Natural killer cell (primary cell): Measurements from ENCODE around the gene CACNB3. TPM values are rescaled to one million over a fixed set of nuclear protein-coding genes. Genes with fewer than 3 reads are reported as not detected.

Experiments
- ATAC-seq, 3 donors: fragments of 150-1000 bp in 2 of 3; fragments of 200-7000 bp in 1 of 3; cut with Tn5 transposase; 1 replicate in 1 of 3; 2 replicates in 2 of 3; pipeline ENCODE4 v1.10.0; 2021; ENCODE audit warnings: mild to moderate bottlenecking in 2 of 3, moderate library complexity in 2 of 3
- DNase-seq, 2 donors: peaks; one replicate each; pipeline versions ENCODE4 v3.0.0 to v3.0.0-alpha.2; 2013 to 2021; ENCODE audit warnings: mixed read lengths in 1 of 2
- H3K27ac ChIP-seq: one replicate; pipeline ENCODE4 v1.5.1; 2013; ENCODE audit warnings: mild to moderate bottlenecking, low read length
- H3K27me3 ChIP-seq: one replicate; pipeline ENCODE4 v1.6.1; 2013; ENCODE audit warnings: low read length; ENCODE audit not compliant: control insufficient read depth, insufficient read depth
- H3K36me3 ChIP-seq: one replicate; pipeline ENCODE4 v1.6.1; 2013; ENCODE audit warnings: low read length; ENCODE audit not compliant: control insufficient read depth, insufficient read depth
- H3K4me1 ChIP-seq: one replicate; pipeline ENCODE4 v1.6.1; 2013; ENCODE audit warnings: low read length; ENCODE audit not compliant: control insufficient read depth, insufficient read depth
- H3K4me3 ChIP-seq: one replicate; pipeline ENCODE4 v1.5.1; 2013; ENCODE audit warnings: low read length
- H3K9me3 ChIP-seq: one replicate; pipeline ENCODE4 v1.6.1; 2013; ENCODE audit warnings: low read length; ENCODE audit not compliant: control insufficient read depth, insufficient read depth
- H3K27ac Mint-ChIP-seq, 2 donors: one replicate each; pipeline ENCODE4 v1.8.0; 2022; ENCODE audit warnings: mild to moderate bottlenecking in 2 of 2, mixed read lengths in 2 of 2, moderate library complexity in 1 of 2
- H3K27me3 Mint-ChIP-seq, 2 donors: one replicate each; pipeline ENCODE4 v1.8.0; 2022; ENCODE audit warnings: low read depth in 2 of 2, mixed read lengths in 2 of 2
- H3K36me3 Mint-ChIP-seq: one replicate; pipeline ENCODE4 v1.8.0; 2022; ENCODE audit warnings: mixed read lengths
- H3K4me1 Mint-ChIP-seq, 2 donors: one replicate each; pipeline ENCODE4 v1.8.0; 2022; ENCODE audit warnings: mixed read lengths in 2 of 2
- H3K4me3 Mint-ChIP-seq: one replicate; pipeline ENCODE4 v1.8.0; 2022; ENCODE audit warnings: mild to moderate bottlenecking, moderate library complexity, mixed read lengths
- H3K9me3 Mint-ChIP-seq, 2 donors: one replicate each; pipeline ENCODE4 v1.8.0; 2022; ENCODE audit warnings: mixed read lengths in 2 of 2
- CTCF ChIP-seq: fragments of 200-600 bp; IDR thresholded peaks from one replicate; pipeline ENCODE4 v1.8.0; 2022; ENCODE audit warnings: antibody characterized with exemption
- WGBS: methylation state at CpG from one replicate; pipeline ENCODE4 v1.1.7; 2013; ENCODE audit warnings: missing lambda C conversion rate; ENCODE audit not compliant: insufficient coverage; 5-methylcytosine and 5-hydroxymethylcytosine counted together
- intact Hi-C: fragments of 100-400 bp; cut with micrococcal nuclease; formaldehyde crosslinking; loops from one replicate; pipeline ENCODE4 v1.14.2; 2022
- total RNA-seq, 4 donors: library from RNA; stranded (reverse); fragments of 120-200 nt in 1 of 4; gene quantifications; one replicate each; pipeline versions ENCODE4 v1.2.3 to v1.2.4, GENCODE V29; 2013 to 2022

CACNB3 gene
- total RNA-seq, 3 donors from 2014 or later (not counting 1 experiment from before 2014, with no cell fraction given): 7.2 to 12.4 (median 12.2) TPM

GRCh38 chr12:48822711-48823110, 4.4 kb downstream of the CACNB3 start:
- WGBS: 94% methylated on average over 1 of the region's 2 CpGs
- H3K27me3 Mint-ChIP-seq: peaks cover 0 to 7% of the 10 kb centered on the region in 2 donors

GRCh38 chr12:48823281-48823680, 5.0 kb downstream of the CACNB3 start:
- WGBS: 92% methylated on average over 11 of the region's 11 CpGs
- Mint-ChIP-seq H3K36me3 (no peaks in the 10 kb centered on the region), H3K4me1 (peaks cover 0 to 16% of the 10 kb centered on the region in 2 donors), H3K27me3 (peaks cover 0 to 7% of the 10 kb centered on the region in 2 donors), H3K27ac (no peak overlapping the region), H3K9me3 (no peaks in the 10 kb centered on the region), H3K4me3 (no peak overlapping the region)
- ATAC-seq (no peak), DNase-seq (no peak)
- Histone ChIP-seq H3K9me3 (no peaks in the 10 kb centered on the region), H3K4me1 (peaks cover 5% of the 10 kb centered on the region), H3K4me3 (no peak overlapping the region), H3K36me3 (peaks cover 4% of the 10 kb centered on the region), H3K27me3 (no peaks in the 10 kb centered on the region), H3K27ac (no peak overlapping the region)
- no peak for TF ChIP-seq CTCF
- intact Hi-C loops: no loop called here

More at GRCh38 chr12:48822711-48823110, 4.4 kb downstream of the CACNB3 start:
- H3K36me3 Mint-ChIP-seq: no peaks in the 10 kb centered on the region
- H3K9me3 Mint-ChIP-seq: no peaks in the 10 kb centered on the region
- DNase-seq: no peak
- no peak overlapping the region for H3K4me3 Mint-ChIP-seq
- Histone ChIP-seq H3K9me3 (no peaks in the 10 kb centered on the region), H3K27me3 (no peaks in the 10 kb centered on the region), H3K27ac (no peak overlapping the region), H3K36me3 (no peaks in the 10 kb centered on the region), H3K4me3 (no peak overlapping the region), H3K4me1 (peaks cover 10% of the 10 kb centered on the region)
- H3K27ac Mint-ChIP-seq: peak overlapping the region in 1 of 2 donors; percentile 51
- no peak for TF ChIP-seq CTCF
- peaks cover 0 to 21% of the 10 kb centered on the region in 2 donors for H3K4me1 Mint-ChIP-seq
- intact Hi-C loops: no loop called here
- no peak for ATAC-seq

DNA sequence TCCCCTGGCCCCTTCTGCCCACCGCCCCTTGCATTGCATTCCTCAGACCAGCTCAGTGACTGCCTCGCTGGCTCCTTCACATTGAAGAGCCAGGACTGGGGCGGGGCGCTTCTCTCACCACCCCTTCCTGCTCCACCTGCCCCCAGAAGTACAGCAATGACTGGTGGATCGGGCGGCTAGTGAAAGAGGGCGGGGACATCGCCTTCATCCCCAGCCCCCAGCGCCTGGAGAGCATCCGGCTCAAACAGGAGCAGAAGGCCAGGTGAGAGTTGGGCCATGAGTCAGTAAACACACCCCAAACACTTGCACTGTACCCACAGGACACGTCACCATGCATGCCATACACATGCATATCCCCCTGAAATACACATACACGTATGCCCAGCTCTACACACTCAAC, 5.8 kb downstream of the CACNB3 start:
- intact Hi-C loops: no loop called here
- Histone ChIP-seq H3K9me3 (no peaks in the 10 kb centered on the region), H3K4me3 (no peak overlapping the region), H3K27ac (no peak overlapping the region), H3K27me3 (no peaks in the 10 kb centered on the region), H3K36me3 (peaks cover 9% of the 10 kb centered on the region), H3K4me1 (peaks cover 1% of the 10 kb centered on the region)
- no peak for TF ChIP-seq CTCF
- DNase-seq: peak in 1 of 2 donors; percentile 39
- H3K27me3 Mint-ChIP-seq: peaks cover 0 to 7% of the 10 kb centered on the region in 2 donors
- no peaks in the 10 kb centered on the region for H3K9me3 Mint-ChIP-seq
- H3K4me3 Mint-ChIP-seq: no peak overlapping the region
- ATAC-seq: peak in 1 of 3 donors; percentile 42
- H3K4me1 Mint-ChIP-seq: peaks cover 0 to 16% of the 10 kb centered on the region in 2 donors
- WGBS: 85% methylated on average over 12 of the region's 12 CpGs
- no peaks in the 10 kb centered on the region for H3K36me3 Mint-ChIP-seq
- no peak overlapping the region for H3K27ac Mint-ChIP-seq

GRCh38 chr12:48824905-48825304, 6.6 kb downstream of the CACNB3 start:
- intact Hi-C loops: no loop called here
- no peak for TF ChIP-seq CTCF
- no peaks in the 10 kb centered on the region for H3K9me3 ChIP-seq
- peaks cover 0 to 7% of the 10 kb centered on the region in 2 donors for H3K27me3 Mint-ChIP-seq
- no peaks in the 10 kb centered on the region for H3K36me3 Mint-ChIP-seq
- ATAC-seq: no peak
- H3K4me1 Mint-ChIP-seq: peaks cover 0 to 15% of the 10 kb centered on the region in 2 donors
- H3K4me1 ChIP-seq: no peaks in the 10 kb centered on the region
- H3K4me3 ChIP-seq: no peak overlapping the region
- 87% methylated on average over 3 of the region's 4 CpGs for WGBS
- H3K36me3 ChIP-seq: peaks cover 17% of the 10 kb centered on the region
- no peak overlapping the region for H3K4me3 Mint-ChIP-seq
- no peak overlapping the region for H3K27ac Mint-ChIP-seq
- no peaks in the 10 kb centered on the region for H3K9me3 Mint-ChIP-seq
- no peak for DNase-seq
- no peaks in the 10 kb centered on the region for H3K27me3 ChIP-seq
- H3K27ac ChIP-seq: no peak overlapping the region
